Central memory CD4-positive, alpha-beta T cell (primary cell): Measurements from ENCODE around the gene CCM2.

Source experiments
- DNase-seq: peaks from one replicate; pipeline ENCODE4 v3.0.0; 2022

CCM2 gene

DNA sequence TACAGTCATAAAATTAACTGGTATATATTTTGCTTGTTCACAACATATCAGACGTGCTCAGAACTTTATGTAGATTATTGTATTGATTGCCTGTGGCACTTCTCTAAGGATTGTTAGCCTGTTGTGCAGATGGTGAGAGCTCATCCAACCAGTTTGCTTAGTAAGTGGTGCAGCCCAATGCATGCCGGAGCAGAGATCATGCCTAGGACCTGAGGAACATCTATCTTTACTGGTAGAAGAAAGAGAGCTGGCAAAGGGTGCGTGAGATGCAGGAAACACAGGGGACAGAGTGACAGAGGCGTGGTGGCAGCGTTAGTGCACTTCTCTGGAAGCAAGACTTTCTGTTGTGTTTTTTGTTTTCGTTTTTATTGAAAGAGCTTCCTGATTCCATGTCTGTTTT lies 35.9 kb downstream of the CCM2 start:
- no peak for DNase-seq

DNA sequence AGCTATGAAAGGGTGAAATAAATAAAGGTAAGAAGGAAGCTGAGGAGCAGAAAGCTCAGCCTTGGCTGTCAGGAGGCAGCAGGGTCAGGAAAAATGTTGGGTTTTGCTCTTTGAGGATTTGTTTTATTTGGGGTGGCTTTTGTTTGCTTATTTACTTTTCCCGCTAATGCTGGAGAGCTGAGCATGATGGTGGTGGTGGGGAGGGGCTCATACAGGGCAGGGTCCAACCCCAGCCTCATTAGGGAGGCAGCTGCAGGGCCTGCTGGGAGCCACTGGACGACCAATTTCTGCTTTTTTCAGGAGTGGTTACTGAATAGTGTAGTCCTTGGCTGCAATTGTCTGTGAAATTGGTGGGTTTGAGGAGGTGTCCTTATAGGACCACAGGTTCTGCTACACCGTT lies 36.3 kb downstream of the CCM2 start:
- no peak for DNase-seq

DNA sequence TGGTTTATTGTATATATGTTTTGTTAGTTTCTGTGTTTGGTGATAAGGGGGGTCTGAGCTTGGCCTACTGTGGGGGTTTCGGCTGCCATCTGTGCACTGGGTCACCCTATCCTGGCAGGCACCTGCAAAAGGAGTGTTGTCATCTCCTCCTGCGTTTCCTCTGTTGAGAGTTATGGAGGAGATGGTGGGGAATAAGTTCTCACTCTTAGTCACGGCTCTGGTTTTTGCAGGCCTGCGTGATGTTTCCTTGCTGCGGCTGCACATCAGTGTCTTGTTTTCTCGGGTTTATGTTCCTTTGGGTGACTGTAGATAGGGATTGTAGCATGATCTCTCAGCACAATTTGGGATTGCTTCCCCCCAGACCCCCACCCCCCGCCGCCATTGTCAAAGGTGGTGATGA lies 36.8 kb downstream of the CCM2 start:
- no peak for DNase-seq

DNA sequence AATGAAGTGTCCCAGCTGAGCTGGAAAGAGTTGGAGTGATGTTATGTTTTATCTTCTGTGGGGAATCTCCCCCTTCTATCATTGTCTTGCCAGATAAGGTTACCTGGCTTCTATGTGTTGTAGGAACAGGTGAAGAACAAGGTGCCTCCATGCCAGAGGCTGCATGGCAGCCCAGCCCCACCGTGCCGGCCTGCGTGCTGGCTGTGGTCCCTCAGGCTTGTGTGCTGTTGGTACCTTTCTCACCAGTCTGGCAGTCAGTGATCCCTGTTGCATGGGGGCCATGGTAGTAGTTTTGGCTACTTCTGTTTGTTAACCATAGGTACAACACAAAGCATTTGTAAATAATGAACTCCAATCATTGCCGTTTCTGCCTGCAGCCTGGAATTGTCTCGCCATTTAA lies 37.9 kb downstream of the CCM2 start:
- DNase-seq, result no peak

- DNase-seq, result no peak
Measured at GRCh38 chr7:45039106-45039505, 39.1 kb downstream of the CCM2 start.

DNA sequence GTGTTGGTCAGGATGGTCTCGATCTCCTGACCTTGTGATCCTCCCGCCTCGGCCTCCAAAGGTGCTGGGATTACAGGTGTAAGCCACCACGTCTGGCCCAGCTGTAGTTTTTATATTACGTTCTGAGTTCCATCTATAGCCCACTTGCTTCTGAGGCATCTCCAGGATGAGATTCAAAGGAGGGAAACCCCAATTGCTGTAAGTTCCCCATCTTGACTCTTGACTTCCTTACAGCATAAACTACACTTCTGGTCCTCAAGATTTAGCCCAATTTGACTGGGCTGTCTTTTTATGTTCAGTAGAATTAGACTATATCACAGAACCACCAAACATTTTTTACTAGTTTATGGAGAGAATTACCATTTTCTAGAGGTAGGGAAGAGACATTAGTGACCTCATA lies 44.3 kb downstream of the CCM2 start:
- no peak for DNase-seq

DNA sequence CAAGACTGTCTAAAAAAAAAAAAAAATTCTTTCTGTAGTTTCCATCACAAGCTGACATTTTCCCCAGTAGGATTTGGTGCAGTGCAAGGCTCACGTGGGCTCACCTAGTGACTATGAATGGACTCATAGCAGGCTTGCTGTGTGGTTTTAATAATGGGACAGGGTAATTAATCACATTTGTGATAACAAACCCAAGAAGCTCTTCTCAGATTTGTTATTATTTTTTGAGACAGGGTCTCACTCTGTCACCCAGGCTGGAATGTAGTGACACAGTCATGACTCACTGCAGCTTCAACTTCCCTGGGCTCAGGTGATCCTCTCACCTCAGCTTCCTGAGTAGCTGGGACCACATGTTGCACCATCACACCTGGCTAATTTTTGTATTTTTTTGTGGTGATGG lies 48.7 kb downstream of the CCM2 start:
- no peak for DNase-seq

GRCh38 chr7:45050198-45050597 lies 50.2 kb downstream of the CCM2 start:
- no peak for DNase-seq

- no peak for DNase-seq
Measured at GRCh38 chr7:45052011-45052410, 52.0 kb downstream of the CCM2 start.

DNA sequence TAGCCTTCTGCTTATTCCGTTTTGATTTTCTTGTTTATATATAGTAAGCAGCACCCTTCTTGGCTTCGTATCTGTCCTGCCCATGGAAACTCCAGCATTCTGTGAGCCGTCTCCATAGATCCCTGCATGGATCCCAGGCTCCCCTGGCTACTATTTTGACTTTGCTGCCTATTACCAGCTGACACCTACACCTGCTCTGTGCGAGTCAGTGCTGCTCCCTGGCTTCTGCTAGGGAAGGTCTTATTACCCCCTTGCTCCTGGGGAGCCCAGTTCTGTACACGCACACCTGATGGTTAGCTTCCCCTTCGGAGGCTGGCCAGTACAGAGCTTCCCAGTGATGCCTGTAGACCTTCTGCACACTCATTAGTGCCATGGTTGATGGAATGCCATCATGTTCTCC lies 53.4 kb downstream of the CCM2 start:
- DNase-seq, result no peak

DNA sequence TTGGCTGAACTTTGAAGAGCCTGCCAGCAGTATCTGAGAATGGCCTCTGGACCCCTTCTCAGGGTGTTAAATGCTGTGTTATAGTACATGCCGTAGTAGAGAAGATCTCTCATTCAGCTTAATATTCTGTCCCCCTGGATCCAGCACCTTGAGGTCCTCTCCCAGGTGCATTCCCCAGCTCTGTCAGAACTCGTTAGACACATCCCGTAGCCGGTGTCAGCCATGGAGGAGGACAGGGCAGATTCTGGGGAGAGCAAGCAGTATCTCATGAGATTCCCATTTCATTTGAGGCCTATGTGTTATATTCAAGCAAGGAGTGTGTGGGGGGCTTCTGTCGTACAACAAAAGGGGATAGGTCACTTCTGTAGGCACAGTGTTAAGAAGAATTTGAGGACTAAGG lies 53.9 kb downstream of the CCM2 start:
- no peak for DNase-seq

DNA sequence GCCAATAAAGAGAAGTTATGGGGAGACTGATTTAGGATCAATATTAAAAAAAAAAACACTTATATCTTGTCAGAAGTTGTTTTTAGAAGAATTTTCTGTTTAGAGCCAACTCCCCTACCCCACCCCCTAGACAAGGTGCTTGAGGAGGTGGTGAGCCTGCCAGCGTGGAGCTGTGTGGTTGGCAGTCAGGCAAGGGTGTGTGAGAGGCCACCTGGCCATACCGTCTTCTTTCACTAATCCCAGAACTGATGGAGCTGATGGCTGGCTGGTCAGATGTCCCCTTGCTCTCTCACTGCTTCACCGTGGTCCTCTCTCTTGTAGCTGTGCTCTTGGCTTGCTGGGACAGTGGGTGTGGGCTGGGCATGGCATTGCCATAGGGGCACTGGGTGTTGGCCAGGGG lies 54.4 kb downstream of the CCM2 start:
- DNase-seq, result no peak

GRCh38 chr7:45055016-45055415 lies 55.0 kb downstream of the CCM2 start:
- DNase-seq, result no peak

GRCh38 chr7:45055594-45056219 lies 55.7 kb downstream of the CCM2 start:
- no peak for DNase-seq

DNA sequence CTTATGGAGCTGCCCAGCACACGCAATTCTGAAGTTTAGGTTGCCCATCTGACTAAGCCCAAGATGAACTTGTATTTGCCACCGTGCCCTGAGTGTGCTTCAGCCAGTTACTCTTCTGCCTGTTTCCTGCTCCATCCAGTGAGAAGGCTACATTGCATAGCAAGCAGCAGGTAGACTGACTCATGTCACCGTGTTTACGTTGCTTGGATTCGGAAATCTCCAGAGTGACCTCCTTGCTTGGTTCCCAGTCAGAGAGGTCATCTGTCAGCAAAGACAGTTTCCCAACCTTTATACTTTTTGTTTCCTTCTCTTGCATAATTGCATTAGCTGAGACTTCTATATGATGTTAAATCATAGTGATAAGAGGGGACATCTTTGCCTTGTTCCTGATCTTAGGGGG lies 57.9 kb downstream of the CCM2 start:
- no peak for DNase-seq

DNA sequence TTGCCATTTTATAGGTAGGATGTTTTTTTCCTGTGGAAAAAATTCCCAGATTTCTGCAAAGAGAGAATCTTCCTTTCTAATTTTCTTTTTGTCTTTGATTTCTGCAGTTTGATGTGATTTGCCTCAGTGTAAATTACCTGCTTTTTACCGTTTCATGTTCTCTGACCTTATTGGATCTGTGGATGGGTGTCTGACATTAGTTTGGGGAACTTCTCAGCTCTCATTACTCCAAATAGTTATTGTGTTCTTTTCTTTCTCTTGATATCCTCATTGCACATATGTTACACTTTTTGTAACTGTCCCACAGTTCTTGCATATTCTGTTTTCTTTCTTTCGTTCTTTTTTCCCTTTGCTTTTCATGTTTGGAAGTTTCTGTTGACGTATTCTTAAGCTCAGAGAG lies 60.3 kb downstream of the CCM2 start:
- no peak for DNase-seq

DNA sequence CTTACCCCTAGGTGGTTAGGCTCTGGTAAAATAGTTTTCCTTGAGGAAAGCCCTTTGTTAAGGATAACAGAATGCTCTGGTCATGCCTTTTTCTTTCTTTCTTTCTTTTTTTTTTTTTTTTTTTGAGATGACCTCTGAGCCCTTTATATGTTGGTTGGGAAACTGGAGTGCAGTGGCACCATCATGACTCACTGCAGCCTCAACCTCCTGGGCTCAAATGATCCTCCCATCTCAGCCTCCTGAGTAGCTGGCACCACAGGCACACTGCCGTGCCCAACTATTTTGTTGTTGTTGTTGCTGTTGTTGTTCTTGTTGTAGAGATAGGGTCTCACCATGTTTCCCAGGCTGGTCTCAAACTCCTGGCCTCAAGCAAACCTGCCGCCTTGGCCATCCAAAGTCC lies 61.4 kb downstream of the CCM2 start:
- no peak for DNase-seq

DNA sequence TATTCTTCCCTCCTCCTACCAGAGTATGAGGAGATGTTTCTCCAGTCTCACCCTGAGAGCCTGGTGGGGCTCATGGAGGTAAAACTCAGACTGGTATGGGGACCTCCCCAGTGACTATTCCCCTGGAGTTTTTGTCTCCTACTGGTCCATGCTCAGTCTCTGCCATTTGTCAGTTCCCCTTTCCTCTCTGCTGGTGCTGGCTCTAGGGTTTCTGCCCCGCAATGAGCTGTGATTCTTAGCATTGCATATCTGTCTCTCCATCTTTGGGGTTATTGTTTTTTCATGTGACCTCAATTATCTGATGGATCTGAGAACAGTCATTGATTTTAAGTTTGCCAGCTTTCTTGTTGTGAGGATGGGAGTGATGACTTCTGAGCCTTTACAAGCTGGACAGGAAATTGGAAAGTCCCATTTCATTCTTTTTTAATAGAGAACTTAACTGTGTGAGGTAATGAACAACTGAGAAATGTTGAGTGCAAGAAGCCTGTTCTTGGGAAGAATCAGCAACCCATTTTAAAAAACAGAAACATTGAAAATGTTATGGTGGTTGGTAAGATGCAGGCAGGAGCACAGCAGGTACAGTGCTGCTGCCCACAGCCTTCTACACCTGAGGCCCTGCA lies 61.9 kb downstream of the CCM2 start:
- no peak for DNase-seq

DNA sequence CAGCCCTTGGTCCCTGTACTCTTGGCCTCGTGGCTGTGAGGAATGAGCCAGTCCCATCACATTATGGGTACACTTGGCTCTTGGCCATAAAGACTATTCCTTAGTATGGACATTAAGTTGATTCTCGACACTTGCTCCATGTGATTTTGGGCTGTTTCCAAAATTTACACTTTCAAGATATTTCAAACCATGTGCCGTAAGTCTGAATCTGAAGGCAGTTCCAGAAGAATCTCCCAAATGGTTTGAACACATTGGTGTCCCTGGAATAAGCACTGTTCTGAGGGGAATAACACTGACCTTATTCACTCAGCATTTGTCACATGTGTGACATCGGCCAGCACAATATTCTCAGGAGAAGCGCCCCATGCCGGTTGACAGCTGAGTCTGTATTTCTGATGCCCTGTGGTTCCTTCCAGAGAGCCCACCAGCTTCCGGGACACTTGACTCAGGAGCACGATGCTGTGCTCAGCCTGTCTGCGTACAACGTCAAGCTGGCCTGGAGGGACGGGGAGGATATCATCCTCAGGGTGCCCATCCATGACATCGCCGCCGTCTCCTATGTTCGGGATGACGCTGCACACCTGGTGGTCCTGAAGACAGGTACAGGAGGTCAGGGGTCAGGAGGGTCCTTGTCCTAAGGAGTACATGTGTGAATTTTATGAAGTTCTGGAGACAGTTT lies 64.2 kb downstream of the CCM2 start:
- no peak for DNase-seq

- DNase-seq, result no peak
Measured at GRCh38 chr7:45065031-45065995, 65.3 kb downstream of the CCM2 start.

DNA sequence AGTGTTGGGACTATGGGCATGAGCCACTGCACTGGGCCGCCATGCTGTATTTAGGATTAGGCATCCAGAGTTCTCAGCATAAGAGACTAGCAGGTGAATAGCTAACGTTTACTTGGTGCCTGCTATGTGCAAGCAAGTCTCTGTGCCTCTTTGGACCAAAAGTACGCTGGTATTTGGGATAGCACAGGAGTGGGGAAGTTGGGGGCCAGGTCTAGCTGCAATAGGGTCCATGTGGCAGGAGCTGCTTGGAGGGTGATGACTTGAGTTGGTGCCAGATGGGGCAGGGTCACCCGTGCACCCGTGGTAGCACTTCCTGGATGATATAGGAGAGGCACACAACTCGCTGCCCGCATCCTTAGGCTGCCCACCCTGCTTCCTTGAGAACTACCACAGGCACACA lies 66.4 kb downstream of the CCM2 start:
- DNase-seq, result no peak

- no peak for DNase-seq
Measured at GRCh38 chr7:45067582-45067981, 67.6 kb downstream of the CCM2 start.

DNA sequence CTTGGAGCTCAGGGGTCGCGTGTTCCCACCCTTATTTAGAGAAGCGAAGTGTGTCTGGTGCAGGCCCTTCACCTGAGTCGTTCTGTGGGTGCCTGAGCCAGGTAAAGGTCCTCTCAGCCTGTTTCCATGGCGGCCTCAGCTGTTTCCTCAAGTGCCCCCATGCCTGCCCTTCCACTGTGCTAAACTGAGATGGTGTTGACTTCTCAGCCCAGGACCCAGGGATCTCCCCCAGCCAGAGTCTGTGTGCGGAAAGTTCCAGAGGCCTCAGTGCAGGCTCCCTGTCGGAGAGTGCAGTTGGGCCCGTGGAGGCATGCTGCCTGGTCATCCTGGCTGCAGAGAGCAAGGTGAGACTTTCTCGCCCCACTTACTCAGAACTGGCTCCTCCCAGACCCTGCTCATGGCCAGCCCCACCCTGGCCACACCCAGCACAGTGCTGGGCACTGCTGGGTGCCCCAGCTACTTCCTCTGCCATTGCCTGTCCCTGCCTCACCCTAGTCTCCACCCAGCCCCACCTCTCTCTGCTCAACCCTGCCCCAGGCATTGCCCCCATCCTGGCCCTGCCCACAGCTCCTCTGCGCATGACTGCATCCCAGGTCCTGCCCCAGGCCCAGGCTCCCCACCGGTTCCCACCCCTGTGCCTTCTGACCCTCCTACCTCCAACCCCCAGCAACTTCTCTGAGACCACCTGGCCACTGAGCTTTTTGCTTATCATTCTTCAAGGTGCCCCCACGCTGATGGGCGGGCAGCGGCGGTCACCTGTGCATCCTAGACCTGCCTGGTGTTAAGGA lies 68.4 kb downstream of the CCM2 start:
- DNase-seq, result no peak
